Duodenal mucosa (tissue), 2 donors: Measurements from ENCODE around the gene SPATA45.
"Not testable (repeated sequence)": the region's sequence is repeated elsewhere in the genome, so short reads cannot be mapped to it uniquely, and the experiment has no call there.

Source experiments
- H3K27ac ChIP-seq: one replicate; pipeline ENCODE4 v1.7.0; 2013; ENCODE audit warnings: low read depth, low read length
- H3K27me3 ChIP-seq, 2 donors: one replicate each; pipeline ENCODE4 v1.7.0; 2013; ENCODE audit warnings: low read length in 2 of 2, control low read depth in 1 of 2; ENCODE audit not compliant: insufficient read depth in 2 of 2, control insufficient read depth in 1 of 2
- H3K36me3 ChIP-seq, 2 donors: one replicate each; pipeline ENCODE4 v1.7.0; 2013; ENCODE audit warnings: low read length in 2 of 2, control low read depth in 1 of 2; ENCODE audit not compliant: insufficient read depth in 2 of 2, control insufficient read depth in 1 of 2
- H3K4me1 ChIP-seq, 2 donors: one replicate each; pipeline ENCODE4 v1.7.0; 2013; ENCODE audit warnings: low read length in 2 of 2, control low read depth in 1 of 2; ENCODE audit not compliant: insufficient read depth in 2 of 2, control insufficient read depth in 1 of 2
- H3K4me3 ChIP-seq, 2 donors: one replicate each; pipeline ENCODE4 v1.7.0; 2013; ENCODE audit warnings: low read length in 2 of 2, low read depth in 1 of 2
- H3K9ac ChIP-seq, 2 donors: one replicate each; pipeline ENCODE4 v1.7.0; 2013; ENCODE audit warnings: low read length in 2 of 2, low read depth in 1 of 2
- H3K9me3 ChIP-seq, 2 donors: one replicate each; pipeline ENCODE4 v1.7.0; 2013; ENCODE audit warnings: low read length in 2 of 2, control low read depth in 1 of 2; ENCODE audit not compliant: control insufficient read depth in 1 of 2

The SPATA45 gene

GRCh38 chr1:212847549-212847948, at the start of gene SPATA45:
TSS of gene SPATA45 (minus strand) at chr1:212847649. CDS start at chr1:212836149, 11,500 bp downstream.
- Histone ChIP-seq H3K9me3 (peaks cover 0 to 5% of the 10 kb centered on the region in 2 donors), H3K27me3 (no peaks in the 10 kb centered on the region), H3K36me3 (no peaks in the 10 kb centered on the region), H3K4me3 (no peak within 1 kb of the TSS), H3K4me1 (no peaks in the 10 kb centered on the region), H3K27ac (no peak within 1 kb of the TSS), H3K9ac (no peak within 1 kb of the TSS)

GRCh38 chr1:212892108-212892507, 44.7 kb upstream of the SPATA45 start:
- Histone ChIP-seq H3K27ac (no peak overlapping the region), H3K4me3 (no peak overlapping the region), H3K9me3 (no peaks in the 10 kb centered on the region), H3K9ac (no peak overlapping the region), H3K4me1 (no peaks in the 10 kb centered on the region), H3K36me3 (peaks cover 13 to 61% of the 10 kb centered on the region in 2 donors), H3K27me3 (no peaks in the 10 kb centered on the region)

DNA sequence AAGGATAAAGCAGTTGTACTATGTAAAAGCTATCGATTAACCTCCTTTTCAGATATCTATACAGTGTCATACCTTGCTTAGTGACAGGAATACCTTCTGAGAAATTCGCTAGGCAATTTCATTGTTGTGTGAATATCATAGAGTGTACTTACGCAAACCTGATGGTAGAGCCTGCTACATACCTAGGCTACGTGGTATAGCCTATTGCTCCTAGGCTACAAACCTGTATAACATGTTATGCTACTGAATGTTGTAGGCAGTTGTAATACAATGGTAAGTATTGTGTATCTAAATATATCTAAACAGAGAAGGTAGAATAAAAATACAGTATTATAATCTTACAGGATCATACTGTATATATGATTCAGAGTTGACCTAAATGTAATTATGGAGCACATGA, 37.1 kb upstream of the SPATA45 start:
- no peak overlapping the region for H3K9ac ChIP-seq
- H3K27ac ChIP-seq: no peak overlapping the region
- no peaks in the 10 kb centered on the region for H3K27me3 ChIP-seq
- H3K9me3 ChIP-seq: no peaks in the 10 kb centered on the region
- no peak overlapping the region for H3K4me3 ChIP-seq
- peaks cover 8 to 50% of the 10 kb centered on the region in 2 donors for H3K36me3 ChIP-seq
- no peaks in the 10 kb centered on the region for H3K4me1 ChIP-seq

DNA sequence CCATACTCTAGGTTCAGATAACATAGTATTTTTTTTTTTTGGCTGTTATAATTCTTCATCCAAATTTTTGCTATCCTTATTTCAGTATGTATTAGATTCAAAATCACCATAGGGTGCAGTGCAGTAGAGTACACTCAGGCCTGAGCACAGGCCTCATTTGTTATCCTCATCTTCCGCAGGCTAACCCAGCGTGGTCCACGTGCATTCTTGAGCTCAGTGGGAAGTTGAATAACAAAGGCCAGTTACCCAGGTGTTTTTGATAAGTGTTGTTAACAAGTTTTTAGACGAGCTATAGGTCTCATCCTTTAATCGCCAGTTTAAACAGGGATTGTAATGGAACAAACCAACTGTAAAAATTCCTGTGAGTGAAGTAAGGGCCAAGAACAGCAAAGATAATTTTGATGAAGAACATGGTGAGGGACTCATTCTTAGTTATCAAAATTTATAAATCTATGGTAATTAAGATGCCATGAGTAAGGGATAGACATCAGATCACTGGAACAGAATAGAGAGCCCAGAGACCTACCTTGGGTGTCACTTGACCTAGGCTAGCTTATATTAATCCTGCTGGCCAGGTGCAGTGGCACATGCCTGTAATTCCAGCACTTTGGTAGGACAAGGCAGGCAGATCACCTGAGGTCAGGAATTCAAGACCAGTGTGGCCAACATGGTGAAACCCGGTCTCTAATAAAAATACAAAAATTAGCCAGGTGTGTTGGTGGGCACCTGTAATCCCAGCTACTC, 32.7 kb upstream of the SPATA45 start:
- H3K36me3 ChIP-seq: peaks cover 3 to 35% of the 10 kb centered on the region in 2 donors
- H3K4me1 ChIP-seq: no peaks in the 10 kb centered on the region
- H3K9me3 ChIP-seq: no peaks in the 10 kb centered on the region
- H3K27ac ChIP-seq: no peak overlapping the region
- no peak overlapping the region for H3K4me3 ChIP-seq
- no peak overlapping the region for H3K9ac ChIP-seq
- no peaks in the 10 kb centered on the region for H3K27me3 ChIP-seq

DNA sequence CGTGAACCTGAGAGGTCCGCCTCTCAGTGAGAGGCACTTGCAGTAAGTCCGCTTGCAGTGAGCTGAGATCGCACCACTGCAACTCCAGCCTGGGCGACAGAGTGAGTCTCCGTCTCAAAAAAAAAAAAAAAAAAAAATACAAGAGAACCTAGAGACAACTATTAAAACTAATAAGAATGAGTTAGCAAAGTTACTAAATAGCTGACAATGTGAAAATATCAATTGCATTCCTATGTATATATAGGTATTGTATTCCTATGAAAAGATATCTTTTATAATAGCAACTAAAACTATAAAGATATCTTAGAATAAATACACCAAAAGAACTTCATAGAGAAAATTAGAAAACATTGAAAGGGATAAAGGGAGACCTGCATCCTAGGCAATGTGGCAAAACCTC, 31.0 kb upstream of the SPATA45 start:
- H3K27me3 ChIP-seq: no peaks in the 10 kb centered on the region
- peaks cover 3 to 34% of the 10 kb centered on the region in 2 donors for H3K36me3 ChIP-seq
- no peaks in the 10 kb centered on the region for H3K9me3 ChIP-seq
- no peak overlapping the region for H3K27ac ChIP-seq
- H3K9ac ChIP-seq: no peak overlapping the region
- H3K4me3 ChIP-seq: no peak overlapping the region
- H3K4me1 ChIP-seq: no peaks in the 10 kb centered on the region

DNA sequence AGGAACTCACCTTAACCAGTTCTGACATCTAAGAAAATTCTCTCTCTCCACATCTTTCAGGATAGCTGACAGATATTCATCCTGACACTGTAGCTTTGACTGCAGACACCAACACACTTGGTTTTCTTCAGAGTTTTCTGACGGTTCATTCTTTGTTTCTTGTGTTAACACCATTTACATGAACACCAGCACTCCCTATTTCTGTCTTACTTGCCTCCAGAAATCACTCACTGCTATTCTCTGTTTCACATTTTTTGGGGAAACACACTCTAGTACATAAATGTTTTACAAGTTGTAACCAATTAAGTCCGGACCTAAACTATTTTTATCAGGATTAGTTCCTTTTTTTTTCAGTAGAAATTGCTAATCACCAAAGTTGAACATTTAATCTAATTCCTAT, 26.1 kb upstream of the SPATA45 start:
- Histone ChIP-seq H3K36me3 (peaks cover 3 to 33% of the 10 kb centered on the region in 2 donors), H3K4me1 (no peaks in the 10 kb centered on the region), H3K27me3 (no peaks in the 10 kb centered on the region), H3K9ac (no peak overlapping the region), H3K9me3 (no peaks in the 10 kb centered on the region), H3K4me3 (no peak overlapping the region), H3K27ac (no peak overlapping the region)

- Histone ChIP-seq H3K27me3 (no peaks in the 10 kb centered on the region), H3K36me3 (peaks cover 3 to 36% of the 10 kb centered on the region in 2 donors), H3K9me3 (no peaks in the 10 kb centered on the region), H3K4me3 (no peak overlapping the region), H3K27ac (no peak overlapping the region), H3K4me1 (no peaks in the 10 kb centered on the region), H3K9ac (no peak overlapping the region)
These were observed 24.5 kb upstream of the SPATA45 start for GRCh38 chr1:212871976-212872375.

GRCh38 chr1:212867192-212867591, 19.7 kb upstream of the SPATA45 start:
- Histone ChIP-seq H3K36me3 (peaks cover 5 to 12% of the 10 kb centered on the region in 2 donors), H3K9me3 (no peaks in the 10 kb centered on the region), H3K27ac (no peak overlapping the region), H3K4me1 (peaks cover 0 to under 1% of the 10 kb centered on the region in 2 donors), H3K9ac (no peak overlapping the region), H3K27me3 (no peaks in the 10 kb centered on the region), H3K4me3 (no peak overlapping the region)

- Histone ChIP-seq H3K27me3 (no peaks in the 10 kb centered on the region), H3K4me1 (peaks cover 16 to 20% of the 10 kb centered on the region in 2 donors), H3K27ac (no peak overlapping the region), H3K9ac (no peak overlapping the region), H3K36me3 (peaks cover 5 to 12% of the 10 kb centered on the region in 2 donors), H3K9me3 (no peaks in the 10 kb centered on the region), H3K4me3 (no peak overlapping the region)
These were observed 16.8 kb upstream of the SPATA45 start for GRCh38 chr1:212864201-212864600.

- H3K36me3 ChIP-seq: peaks cover 5 to 12% of the 10 kb centered on the region in 2 donors
- not testable (repeated sequence) for H3K27ac ChIP-seq, H3K4me3 ChIP-seq, H3K9me3 ChIP-seq, H3K9ac ChIP-seq, H3K27me3 ChIP-seq
- H3K4me1 ChIP-seq: peaks cover 22 to 25% of the 10 kb centered on the region in 2 donors
These were observed 15.9 kb upstream of the SPATA45 start for GRCh38 chr1:212863345-212863744.
